Right lobe of liver (tissue), 4 donors: Measurements from ENCODE around the gene ACSL1.

Experiments used
- CTCF ChIP-seq, 4 donors: fragments of 200-600 bp in 3 of 4; fragments of 450-650 bp in 1 of 4; IDR thresholded peaks; one replicate each; pipeline versions ENCODE4 v1.5.1 to v1.8.0; 2016 to 2022; ENCODE audit warnings: antibody characterized with exemption in 4 of 4, mild to moderate bottlenecking in 2 of 4
- POLR2A ChIP-seq: fragments of 450-650 bp; IDR thresholded peaks from one replicate; pipeline ENCODE4 v1.6.1; 2017; ENCODE audit warnings: antibody characterized with exemption, mild to moderate bottlenecking
- donor health status: DM: no; HTN: no; CAD: no.
- donor health status: DM: no; HTN: no; CAD: no.
- donor health status: DM: no; HTN: yes; CAD: no.

GRCh38 chr4:184816962-184817361, 8.8 kb downstream of the ACSL1 start:
- TF ChIP-seq CTCF (IDR thresholded peaks at IDR 0.05) = no peak
- no peak for TF ChIP-seq POLR2A
